C4-2B (cell line): ENCODE data around the gene TMEM181.
A peak's percentile ranks its signal among the peaks of the same experiment; 100 is the strongest.

Source experiments
- H3K27ac ChIP-seq: fragments of 450-650 bp; 2 replicates; pipeline ENCODE4 v1.5.1; 2017
- CTCF ChIP-seq: fragments of 450-650 bp; conservative IDR thresholded peaks from 2 replicates; pipeline ENCODE4 v1.5.1; 2017; ENCODE audit warnings: mild to moderate bottlenecking
- ZFX ChIP-seq: fragments of 450-650 bp; IDR thresholded peaks from 2 replicates; pipeline ENCODE4 v1.6.1; 2017

Gene TMEM181

GRCh38 chr6:158567871-158568401, 8.0 kb downstream of the TMEM181 start:
- H3K27ac ChIP-seq: no peak overlapping the region
- TF ChIP-seq CTCF: no peak
- no peak for TF ChIP-seq ZFX

GRCh38 chr6:158568549-158568948, 8.7 kb downstream of the TMEM181 start:
- H3K27ac ChIP-seq: no peak overlapping the region
- TF ChIP-seq ZFX (no peak), CTCF (no peak)

GRCh38 chr6:158569036-158569435, 9.1 kb downstream of the TMEM181 start:
- no peak overlapping the region for H3K27ac ChIP-seq
- TF ChIP-seq CTCF (no peak), ZFX (no peak)

- H3K27ac ChIP-seq: no peak overlapping the region
- TF ChIP-seq CTCF: no peak
- no peak for TF ChIP-seq ZFX
Observed at GRCh38 chr6:158570681-158570962, 10.7 kb downstream of the TMEM181 start.

GRCh38 chr6:158571826-158572652, 12.1 kb downstream of the TMEM181 start:
- TF ChIP-seq ZFX: peak; percentile 31; the same call in 1 of the 2 replicates
- no peak for TF ChIP-seq CTCF

GRCh38 chr6:158572653-158573541, 13.0 kb downstream of the TMEM181 start:
- H3K27ac ChIP-seq: peak overlapping the region; percentile 67
- TF ChIP-seq ZFX: no peak
- no peak for TF ChIP-seq CTCF

More at GRCh38 chr6:158571826-158572652, 12.1 kb downstream of the TMEM181 start:
- peak overlapping the region; percentile 67 for H3K27ac ChIP-seq

- no peak for TF ChIP-seq CTCF
- TF ChIP-seq ZFX: no peak
- no peak overlapping the region; the same call in 1 of the 2 replicates for H3K27ac ChIP-seq
Observed at GRCh38 chr6:158573542-158573931, 13.6 kb downstream of the TMEM181 start.
